Measurements from ENCODE around the gene AIFM1. TPM values are rescaled to one million over a fixed set of nuclear protein-coding genes. Genes with fewer than 3 reads are reported as not detected.

The AIFM1 gene
- total and polyA plus RNA-seq, 10 donors, result 13.4 to 27.1 (median 22.5) TPM

DNA sequence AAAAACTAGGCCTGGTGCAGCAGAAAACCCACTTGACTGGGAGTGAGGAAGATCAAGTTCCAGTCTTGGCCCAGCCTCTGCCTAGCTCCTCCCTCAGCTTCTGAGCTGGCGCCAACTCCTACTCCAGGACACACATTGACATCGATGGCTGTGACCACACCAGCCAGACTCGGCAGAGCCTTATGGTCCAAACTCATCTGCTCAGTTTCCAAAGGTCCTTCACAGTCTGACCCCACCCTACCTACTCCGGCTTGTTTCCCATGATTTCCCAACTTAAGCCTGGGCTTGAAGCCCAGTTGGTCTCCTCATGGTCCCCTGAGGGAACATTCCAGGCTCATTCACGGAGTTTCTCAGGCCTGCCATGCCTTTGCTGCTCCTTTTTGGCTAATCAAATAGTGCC is 65.5 kb downstream of the AIFM1 start:
- intact Hi-C loops (cut with DNase I; ENCODE audit: low total_unique reads), result no loop called here
- no peaks in the 10 kb centered on the region for H3K27me3 ChIP-seq (replicated peaks in 1 of 7)
- H3K4me1 ChIP-seq, result peaks cover 0 to 93% (median 46%) of the 10 kb centered on the region in 6 donors
- DNase-seq, result no peak
- WGBS, 5 donors, result 67 to 81% (median 70%) methylated on average over 4 to 5 of the region's 5 CpGs
- no peak for TF ChIP-seq POLR2AphosphoS5 (IDR thresholded peaks at IDR 0.05)
- TF ChIP-seq, protein P1, sequence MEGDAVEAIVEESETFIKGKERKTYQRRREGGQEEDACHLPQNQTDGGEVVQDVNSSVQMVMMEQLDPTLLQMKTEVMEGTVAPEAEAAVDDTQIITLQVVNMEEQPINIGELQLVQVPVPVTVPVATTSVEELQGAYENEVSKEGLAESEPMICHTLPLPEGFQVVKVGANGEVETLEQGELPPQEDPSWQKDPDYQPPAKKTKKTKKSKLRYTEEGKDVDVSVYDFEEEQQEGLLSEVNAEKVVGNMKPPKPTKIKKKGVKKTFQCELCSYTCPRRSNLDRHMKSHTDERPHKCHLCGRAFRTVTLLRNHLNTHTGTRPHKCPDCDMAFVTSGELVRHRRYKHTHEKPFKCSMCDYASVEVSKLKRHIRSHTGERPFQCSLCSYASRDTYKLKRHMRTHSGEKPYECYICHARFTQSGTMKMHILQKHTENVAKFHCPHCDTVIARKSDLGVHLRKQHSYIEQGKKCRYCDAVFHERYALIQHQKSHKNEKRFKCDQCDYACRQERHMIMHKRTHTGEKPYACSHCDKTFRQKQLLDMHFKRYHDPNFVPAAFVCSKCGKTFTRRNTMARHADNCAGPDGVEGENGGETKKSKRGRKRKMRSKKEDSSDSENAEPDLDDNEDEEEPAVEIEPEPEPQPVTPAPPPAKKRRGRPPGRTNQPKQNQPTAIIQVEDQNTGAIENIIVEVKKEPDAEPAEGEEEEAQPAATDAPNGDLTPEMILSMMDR (IDR thresholded peaks at IDR 0.05 in 8 of 11, conservative IDR thresholded peaks at IDR 0.05 in 3 of 11), result no peak
- TF ChIP-seq POLR2A (IDR thresholded peaks at IDR 0.05), result no peak
- no peak overlapping the region for H3K4me3 ChIP-seq
- H3K36me3 ChIP-seq, result peaks cover 0 to 6% (median 0%) of the 10 kb centered on the region in 6 donors
- peak overlapping the region in 1 of 8 donors; percentile 38 for H3K27ac ChIP-seq
- no peaks in the 10 kb centered on the region for H3K9me3 ChIP-seq

DNA sequence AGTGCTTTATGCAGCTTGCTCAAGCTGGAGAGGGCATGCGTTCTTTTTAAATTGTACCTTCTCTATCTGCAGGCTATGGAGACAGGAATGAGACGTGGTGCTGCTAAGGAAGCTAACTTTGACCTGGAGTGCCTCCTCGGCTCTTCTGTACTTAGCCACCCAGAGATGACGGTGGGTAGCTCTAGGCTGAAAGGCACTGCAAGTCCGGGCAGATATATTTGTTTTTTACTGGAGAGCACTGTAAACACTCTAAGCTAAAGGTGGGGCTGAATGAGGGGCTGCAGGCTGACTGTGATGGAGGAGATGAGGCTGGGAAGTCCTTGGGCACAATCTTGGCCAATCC is 67.5 kb downstream of the AIFM1 start:
- intact Hi-C loops (cut with DNase I; ENCODE audit: low total_unique reads), result no loop called here
- Histone ChIP-seq H3K27ac (peak overlapping the region; percentile 26 to 78 (median 54)), H3K4me3 (no peak overlapping the region), H3K9me3 (no peaks in the 10 kb centered on the region), H3K27me3 (replicated peaks in 1 of 7) (no peaks in the 10 kb centered on the region), H3K4me1 (peaks cover 0 to 94% (median 44%) of the 10 kb centered on the region in 6 donors), H3K36me3 (peaks cover 0 to 6% (median 0%) of the 10 kb centered on the region in 6 donors)
- TF ChIP-seq, protein P1 (IDR thresholded peaks at IDR 0.05 in 8 of 11, conservative IDR thresholded peaks at IDR 0.05 in 3 of 11), result no peak
- TF ChIP-seq POLR2AphosphoS5 (IDR thresholded peaks at IDR 0.05) (no peak), POLR2A (IDR thresholded peaks at IDR 0.05) (no peak)
- no peak for DNase-seq
- WGBS, 5 donors, result 37 to 60% (median 42%) methylated on average over 4 to 5 of the region's 5 CpGs

DNA sequence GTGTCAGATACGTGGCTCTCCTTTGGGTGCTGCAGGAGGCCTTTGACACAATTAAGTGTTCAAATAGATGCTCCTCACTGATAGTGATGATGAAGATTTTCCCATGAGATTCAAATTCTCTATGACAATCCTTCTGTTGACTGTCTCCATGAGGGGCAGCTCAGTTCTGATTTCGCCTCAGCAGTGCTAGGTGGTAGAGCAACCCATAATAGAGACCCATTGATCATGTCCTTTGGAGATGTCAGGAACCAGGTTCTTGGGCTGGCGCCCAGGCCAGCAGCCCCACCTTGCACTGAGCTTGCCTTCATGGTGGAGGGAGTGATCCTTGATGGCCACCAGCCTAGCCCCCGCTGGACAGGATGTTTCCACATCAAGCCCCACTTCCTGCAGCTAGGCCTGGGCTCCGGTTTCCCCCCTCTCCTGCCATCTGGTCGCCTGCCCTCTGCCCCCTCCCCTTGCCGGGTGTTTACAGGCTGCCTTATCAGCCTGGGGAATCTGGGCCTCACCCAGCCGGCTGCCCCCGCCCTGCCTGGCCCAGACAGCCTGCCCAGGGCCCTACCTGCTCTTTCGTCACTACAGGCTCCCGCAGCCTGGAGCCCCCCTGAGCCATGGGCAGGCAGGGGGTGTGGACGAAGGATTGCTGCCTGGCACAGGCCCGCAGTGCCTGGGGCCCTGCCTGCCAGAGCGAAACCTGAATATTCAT is 68.0 kb downstream of the AIFM1 start:
- intact Hi-C loops (cut with DNase I; ENCODE audit: low total_unique reads), result no loop called here
- DNase-seq, result peak; percentile 80
- TF ChIP-seq POLR2A (IDR thresholded peaks at IDR 0.05) (no peak), POLR2AphosphoS5 (IDR thresholded peaks at IDR 0.05) (peak; percentile 20 to 68 (median 57))
- TF ChIP-seq, protein P1 (IDR thresholded peaks at IDR 0.05 in 8 of 11, conservative IDR thresholded peaks at IDR 0.05 in 3 of 11), result no peak
- peaks cover 3 to 96% (median 47%) of the 10 kb centered on the region in 6 donors for H3K4me1 ChIP-seq
- no peak overlapping the region for H3K4me3 ChIP-seq
- no peaks in the 10 kb centered on the region for H3K9me3 ChIP-seq
- 33 to 51% (median 39%) methylated on average over 6 to 14 of the region's 14 CpGs for WGBS, 5 donors
- no peaks in the 10 kb centered on the region for H3K27me3 ChIP-seq (replicated peaks in 1 of 7)
- peak overlapping the region; percentile 26 to 78 (median 54) for H3K27ac ChIP-seq
- H3K36me3 ChIP-seq, result peaks cover 0 to 6% (median 0%) of the 10 kb centered on the region in 6 donors

DNA sequence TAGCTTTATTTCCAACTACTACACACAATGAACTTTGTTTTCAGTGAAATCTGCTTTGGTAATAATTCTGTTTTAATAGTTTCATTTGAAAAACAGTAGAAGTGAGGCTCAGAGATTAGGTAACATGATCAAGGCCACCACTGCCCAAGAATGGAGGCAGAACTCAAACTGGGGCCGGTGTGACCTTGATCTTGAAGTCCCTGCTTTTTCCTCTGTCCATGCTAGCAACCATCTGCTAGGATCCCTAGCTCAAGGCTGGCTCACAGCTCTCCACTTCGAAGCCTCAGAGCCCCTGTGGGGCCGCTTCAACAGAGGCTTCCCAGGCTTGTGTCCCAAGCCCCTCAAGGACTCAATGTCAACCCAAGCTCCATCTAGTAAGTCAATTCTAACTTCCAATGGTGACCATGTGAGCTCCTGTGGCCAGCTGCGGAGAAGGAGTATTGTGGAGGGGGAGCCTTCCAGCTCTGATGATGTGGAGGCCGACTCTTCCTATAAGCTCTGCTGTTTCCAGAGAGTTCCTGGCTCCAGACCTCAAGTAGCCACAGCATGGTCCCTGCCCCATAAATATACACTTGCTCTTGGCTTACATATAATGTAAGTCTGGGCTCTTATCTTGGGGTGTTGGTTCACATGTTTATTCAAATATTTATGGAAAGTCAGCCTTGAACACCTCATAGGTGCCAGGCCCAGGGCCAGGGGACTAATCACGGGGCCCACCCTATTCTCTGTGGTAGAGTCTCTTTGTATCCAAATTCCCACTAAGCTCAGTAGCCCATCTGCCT is 70.2 kb downstream of the AIFM1 start:
- H3K9me3 ChIP-seq, result no peaks in the 10 kb centered on the region
- peak overlapping the region in 4 of 8 donors; percentile 21 to 51 (median 42) for H3K27ac ChIP-seq
- 74 to 90% (median 80%) methylated on average over 5 to 6 of the region's 6 CpGs for WGBS, 5 donors
- no peaks in the 10 kb centered on the region for H3K36me3 ChIP-seq
- peaks cover 15 to 98% (median 64%) of the 10 kb centered on the region in 6 donors for H3K4me1 ChIP-seq
- DNase-seq, result no peak
- TF ChIP-seq POLR2A (IDR thresholded peaks at IDR 0.05) (no peak), POLR2AphosphoS5 (IDR thresholded peaks at IDR 0.05) (no peak)
- TF ChIP-seq, protein P1 (IDR thresholded peaks at IDR 0.05 in 8 of 11, conservative IDR thresholded peaks at IDR 0.05 in 3 of 11), result no peak
- intact Hi-C loops (cut with DNase I; ENCODE audit: low total_unique reads), result no loop called here
- H3K27me3 ChIP-seq (replicated peaks in 1 of 7), result no peaks in the 10 kb centered on the region
- H3K4me3 ChIP-seq, result no peak overlapping the region
